Brain microvascular endothelial cell (primary cell): Measurements from ENCODE around the gene NXPE3.
A peak's percentile ranks its signal among the peaks of the same experiment; 100 is the strongest.

Experiments used
- DNase-seq: peaks from one replicate; pipeline ENCODE4 v3.0.0-alpha.2; 2020
- H3K27ac ChIP-seq: fragments of 250-450 bp; sonication (Bioruptor Pico); 2 replicates; pipeline ENCODE4 v1.5.1; 2020; ENCODE audit warnings: mild to moderate bottlenecking, moderate library complexity
- H3K27me3 ChIP-seq: fragments of 250-450 bp; sonication (Bioruptor Pico); replicated peaks from 2 replicates; pipeline ENCODE4 v1.5.1; 2020; ENCODE audit warnings: mild to moderate bottlenecking
- H3K36me3 ChIP-seq: fragments of 250-450 bp; sonication (Bioruptor Pico); replicated peaks from 2 replicates; pipeline ENCODE4 v1.5.1; 2020; ENCODE audit warnings: mild to moderate bottlenecking
- H3K4me3 ChIP-seq: 2 replicates; pipeline ENCODE4 v1.5.1; 2011; ENCODE audit warnings: low read depth, mild to moderate bottlenecking, control low read depth, low read length, moderate library complexity
- in situ Hi-C: cut with HindIII; loops from 2 replicates; pipeline ENCODE4 v1.10.0; 2017; ENCODE audit warnings: low sequenced_read_pairs, low pct_ligation_motif_present
- TF ChIP-seq, protein P1 (sequence below): IDR thresholded peaks from 2 replicates; pipeline ENCODE4 v1.5.1; 2011; ENCODE audit warnings: low read depth, mild to moderate bottlenecking, moderate library complexity, low read length, control low read depth, inconsistent platforms; ENCODE audit errors: missing control alignments

NXPE3 gene

DNA sequence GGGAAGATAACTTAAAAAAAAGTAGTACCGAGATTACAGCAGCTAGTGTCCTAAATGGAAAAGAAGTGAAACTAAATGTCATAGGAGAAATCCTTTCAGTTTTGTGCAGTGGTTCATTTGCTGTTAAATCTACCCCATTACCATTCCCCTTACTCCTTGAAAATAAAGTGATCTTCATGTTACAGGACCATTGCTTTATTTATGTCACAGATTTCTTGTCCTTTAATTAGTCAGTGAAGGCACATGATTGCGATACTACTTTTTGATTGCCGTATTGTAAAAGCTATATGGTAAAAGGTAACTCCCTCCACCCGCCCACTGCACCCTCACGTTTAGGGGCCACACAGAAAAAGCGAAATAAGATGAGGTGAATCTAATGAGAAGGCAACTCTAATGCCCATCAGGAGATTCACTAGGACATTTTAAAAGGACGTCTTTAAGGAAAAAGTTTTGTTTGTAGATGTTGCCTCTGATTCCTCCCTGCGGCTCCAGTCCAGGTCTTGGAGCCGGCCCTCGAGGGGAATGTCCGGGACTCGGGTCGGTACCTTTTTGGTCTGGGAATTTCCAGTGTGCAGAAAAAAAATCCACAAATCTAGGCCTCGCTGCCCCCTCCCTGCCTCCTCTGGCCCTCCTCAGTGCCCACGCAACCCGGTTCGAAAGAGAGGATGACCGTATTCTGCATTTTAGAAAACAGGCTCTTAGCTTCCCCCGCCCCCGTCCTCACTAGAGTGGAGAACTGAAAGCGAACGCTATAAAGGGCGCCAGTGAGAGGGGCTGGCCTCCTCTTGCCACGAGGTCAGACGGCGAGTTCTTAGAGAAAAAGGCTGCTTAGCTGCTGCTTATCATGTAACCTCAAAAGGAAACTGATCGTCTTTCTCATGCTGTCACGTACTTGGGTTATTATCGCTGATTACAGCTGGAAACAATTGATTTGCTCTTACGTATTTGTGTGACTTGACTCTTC, 48.5 kb downstream of the NXPE3 start:
- peak; percentile 88 for DNase-seq
- no peaks in the 10 kb centered on the region for H3K36me3 ChIP-seq
- peak overlapping the region; percentile 63 for H3K4me3 ChIP-seq
- H3K27me3 ChIP-seq = no peaks in the 10 kb centered on the region
- TF ChIP-seq, protein P1, sequence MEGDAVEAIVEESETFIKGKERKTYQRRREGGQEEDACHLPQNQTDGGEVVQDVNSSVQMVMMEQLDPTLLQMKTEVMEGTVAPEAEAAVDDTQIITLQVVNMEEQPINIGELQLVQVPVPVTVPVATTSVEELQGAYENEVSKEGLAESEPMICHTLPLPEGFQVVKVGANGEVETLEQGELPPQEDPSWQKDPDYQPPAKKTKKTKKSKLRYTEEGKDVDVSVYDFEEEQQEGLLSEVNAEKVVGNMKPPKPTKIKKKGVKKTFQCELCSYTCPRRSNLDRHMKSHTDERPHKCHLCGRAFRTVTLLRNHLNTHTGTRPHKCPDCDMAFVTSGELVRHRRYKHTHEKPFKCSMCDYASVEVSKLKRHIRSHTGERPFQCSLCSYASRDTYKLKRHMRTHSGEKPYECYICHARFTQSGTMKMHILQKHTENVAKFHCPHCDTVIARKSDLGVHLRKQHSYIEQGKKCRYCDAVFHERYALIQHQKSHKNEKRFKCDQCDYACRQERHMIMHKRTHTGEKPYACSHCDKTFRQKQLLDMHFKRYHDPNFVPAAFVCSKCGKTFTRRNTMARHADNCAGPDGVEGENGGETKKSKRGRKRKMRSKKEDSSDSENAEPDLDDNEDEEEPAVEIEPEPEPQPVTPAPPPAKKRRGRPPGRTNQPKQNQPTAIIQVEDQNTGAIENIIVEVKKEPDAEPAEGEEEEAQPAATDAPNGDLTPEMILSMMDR = no peak
- peak overlapping the region; percentile 88 for H3K27ac ChIP-seq
- in situ Hi-C loops = no loop called here

DNA sequence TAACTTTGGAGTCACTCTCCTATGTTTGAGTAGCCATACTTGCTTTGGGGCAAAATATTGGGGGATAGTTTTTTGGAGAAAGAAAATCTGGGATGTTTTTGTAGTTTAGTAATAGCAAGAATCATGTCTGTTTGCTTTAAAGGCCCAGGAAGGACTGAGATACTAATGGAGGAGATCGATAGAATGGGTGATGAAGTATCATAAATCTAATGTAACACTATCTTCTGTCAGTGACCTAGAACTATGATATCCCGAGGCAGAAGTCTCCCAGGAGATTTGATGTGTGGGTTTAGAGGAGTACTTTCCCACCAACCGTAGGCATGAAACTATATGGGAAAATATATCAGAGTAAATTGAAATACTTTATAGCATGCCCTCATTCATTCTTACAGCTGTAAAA, 49.3 kb downstream of the NXPE3 start:
- H3K36me3 ChIP-seq = no peaks in the 10 kb centered on the region
- in situ Hi-C loops = no loop called here
- no peak for DNase-seq
- peak overlapping the region; percentile 63 for H3K4me3 ChIP-seq
- H3K27ac ChIP-seq = peak overlapping the region; percentile 88
- H3K27me3 ChIP-seq = no peaks in the 10 kb centered on the region
- TF ChIP-seq, protein P1 = no peak

DNA sequence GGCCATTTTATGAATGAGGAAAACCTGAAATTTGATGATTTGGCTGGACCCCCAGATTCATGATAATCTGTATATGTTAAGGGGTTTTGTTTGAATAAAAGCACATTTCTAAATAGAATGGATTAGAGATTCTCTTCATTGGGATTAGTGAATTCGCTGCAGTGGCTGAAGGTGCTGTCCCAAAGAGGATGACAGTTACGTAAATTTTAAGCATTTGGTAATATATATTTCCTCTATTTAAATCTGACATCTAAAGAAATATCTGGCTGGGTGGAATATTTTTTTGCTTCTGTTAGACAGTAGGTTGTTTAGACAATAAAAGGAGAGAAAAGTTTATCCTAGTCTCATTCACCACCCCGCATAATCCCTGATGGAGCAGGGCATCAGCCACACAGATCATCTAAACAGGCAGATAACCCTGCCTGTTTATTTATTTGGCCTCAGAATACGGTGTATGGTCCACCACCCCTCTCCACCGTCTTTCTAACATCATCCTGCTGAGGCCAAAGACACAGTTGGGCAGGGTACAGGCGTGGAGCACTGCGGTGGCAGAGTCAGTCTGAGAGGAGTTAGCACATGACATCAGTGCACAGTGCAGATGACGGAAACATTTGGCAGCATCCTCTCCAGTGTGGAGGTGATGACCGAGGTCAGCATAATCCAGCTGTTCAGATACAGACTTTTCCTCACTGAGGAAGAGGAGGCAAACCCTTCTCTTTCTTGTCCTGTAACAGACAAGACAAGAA, 49.9 kb downstream of the NXPE3 start:
- in situ Hi-C loops = no loop called here
- no peaks in the 10 kb centered on the region for H3K36me3 ChIP-seq
- H3K27me3 ChIP-seq = no peaks in the 10 kb centered on the region
- TF ChIP-seq, protein P1 = no peak
- peak overlapping the region; percentile 63 for H3K4me3 ChIP-seq
- DNase-seq = peak; percentile 70
- H3K27ac ChIP-seq = peak overlapping the region; percentile 88

DNA sequence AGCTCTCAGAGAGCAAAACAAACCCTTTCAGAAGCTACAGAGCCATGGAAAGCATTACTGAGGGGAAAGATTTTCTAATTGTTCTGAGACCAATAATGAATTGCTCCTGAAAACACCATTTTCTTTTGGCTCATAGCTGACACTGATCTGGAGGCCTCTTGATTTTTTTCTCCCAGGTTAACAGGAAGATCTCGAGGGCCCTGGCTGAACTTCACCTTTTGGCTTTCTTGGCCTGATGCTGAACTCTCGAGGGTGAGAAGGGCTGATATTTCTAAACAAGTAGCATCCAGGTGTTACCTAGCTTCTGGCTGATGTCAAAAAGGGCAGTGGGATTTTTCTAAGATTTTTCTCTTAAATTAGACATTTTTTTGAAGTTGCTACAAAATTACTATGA, 50.4 kb downstream of the NXPE3 start:
- DNase-seq = no peak
- H3K27ac ChIP-seq = no peak overlapping the region
- no peaks in the 10 kb centered on the region for H3K27me3 ChIP-seq
- TF ChIP-seq, protein P1 = no peak
- in situ Hi-C loops = no loop called here
- peak overlapping the region; percentile 36 for H3K4me3 ChIP-seq
- H3K36me3 ChIP-seq = no peaks in the 10 kb centered on the region

DNA sequence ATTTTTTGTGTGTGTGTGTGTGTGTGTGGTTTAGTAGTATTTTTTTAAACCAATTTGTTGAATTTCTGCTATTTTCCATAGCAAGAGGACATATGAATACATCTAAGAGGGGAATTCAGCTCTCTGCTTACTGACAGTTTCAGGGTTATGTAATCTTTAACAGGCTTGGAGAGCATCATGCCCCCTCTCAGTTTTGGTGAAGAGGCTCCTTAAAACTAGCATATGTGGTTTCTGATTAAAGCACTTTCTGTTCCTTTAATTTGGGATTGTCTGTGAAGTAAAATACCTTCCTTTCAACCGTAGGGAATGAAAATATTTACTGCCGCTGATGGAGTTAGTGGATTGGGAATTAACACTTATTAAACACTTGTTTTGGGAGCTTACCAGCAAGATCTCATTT, 50.9 kb downstream of the NXPE3 start:
- Histone ChIP-seq H3K27me3 (no peaks in the 10 kb centered on the region), H3K4me3 (no peak overlapping the region), H3K27ac (no peak overlapping the region), H3K36me3 (no peaks in the 10 kb centered on the region)
- no peak for DNase-seq
- in situ Hi-C loops = no loop called here
- TF ChIP-seq, protein P1 = no peak
